Measurements from ENCODE around the gene NLRP11. TPM values are rescaled to one million over a fixed set of nuclear protein-coding genes. Genes with fewer than 3 reads are reported as not detected.

The NLRP11 gene
- total RNA-seq, 1 experiment from 2014 or later = 0.52 TPM

DNA sequence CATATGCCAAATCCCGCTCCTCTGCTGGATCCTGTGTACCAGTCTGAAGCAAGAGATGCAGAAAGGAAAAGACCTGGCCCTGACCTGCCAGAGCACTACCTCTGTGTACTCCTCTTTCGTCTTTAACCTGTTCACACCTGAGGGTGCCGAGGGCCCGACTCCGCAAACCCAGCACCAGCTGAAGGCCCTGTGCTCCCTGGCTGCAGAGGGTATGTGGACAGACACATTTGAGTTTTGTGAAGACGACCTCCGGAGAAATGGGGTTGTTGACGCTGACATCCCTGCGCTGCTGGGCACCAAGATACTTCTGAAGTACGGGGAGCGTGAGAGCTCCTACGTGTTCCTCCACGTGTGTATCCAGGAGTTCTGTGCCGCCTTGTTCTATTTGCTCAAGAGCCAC lies 26.6 kb upstream of the NLRP11 start:
- no peaks in the 10 kb centered on the region for H3K9me3 ChIP-seq (ENCODE audit: low read depth, low read length, poor library complexity, severe bottlenecking)
- CTCF ChIA-PET = interaction anchor here (0.6 kb wide), 1 partner anchor 294 kb away, joined by 3 read pairs; no protein-coding TSS in a partner anchor
- no peaks in the 10 kb centered on the region for H3K36me3 ChIP-seq (ENCODE audit: insufficient read depth, low read length, poor library complexity, severe bottlenecking)
- no peak overlapping the region for H3K4me3 ChIP-seq (ENCODE audit: low read depth, low read length, poor library complexity, severe bottlenecking)
- POLR2A ChIA-PET (ENCODE audit: low non-redundant PET) = no interaction called here
- no peak overlapping the region for H3K27ac ChIP-seq (ENCODE audit: low read depth, low read length, poor library complexity, severe bottlenecking)
- intact Hi-C loops (cut with micrococcal nuclease; ENCODE audit: unreplicated experiment) = no loop called here
- BruUV-seq (replicated peaks) = no TSS peak
- H3K27me3 ChIP-seq (replicated peaks; ENCODE audit: insufficient read depth, low read depth, low read length, poor library complexity) = peaks cover 4% of the 10 kb centered on the region
- TF ChIP-seq EZH2 (IDR thresholded peaks at IDR 0.05; ENCODE audit: borderline replicate concordance, low read depth, low read length, poor library complexity, severe bottlenecking) = no peak
- TF ChIP-seq, protein P1, sequence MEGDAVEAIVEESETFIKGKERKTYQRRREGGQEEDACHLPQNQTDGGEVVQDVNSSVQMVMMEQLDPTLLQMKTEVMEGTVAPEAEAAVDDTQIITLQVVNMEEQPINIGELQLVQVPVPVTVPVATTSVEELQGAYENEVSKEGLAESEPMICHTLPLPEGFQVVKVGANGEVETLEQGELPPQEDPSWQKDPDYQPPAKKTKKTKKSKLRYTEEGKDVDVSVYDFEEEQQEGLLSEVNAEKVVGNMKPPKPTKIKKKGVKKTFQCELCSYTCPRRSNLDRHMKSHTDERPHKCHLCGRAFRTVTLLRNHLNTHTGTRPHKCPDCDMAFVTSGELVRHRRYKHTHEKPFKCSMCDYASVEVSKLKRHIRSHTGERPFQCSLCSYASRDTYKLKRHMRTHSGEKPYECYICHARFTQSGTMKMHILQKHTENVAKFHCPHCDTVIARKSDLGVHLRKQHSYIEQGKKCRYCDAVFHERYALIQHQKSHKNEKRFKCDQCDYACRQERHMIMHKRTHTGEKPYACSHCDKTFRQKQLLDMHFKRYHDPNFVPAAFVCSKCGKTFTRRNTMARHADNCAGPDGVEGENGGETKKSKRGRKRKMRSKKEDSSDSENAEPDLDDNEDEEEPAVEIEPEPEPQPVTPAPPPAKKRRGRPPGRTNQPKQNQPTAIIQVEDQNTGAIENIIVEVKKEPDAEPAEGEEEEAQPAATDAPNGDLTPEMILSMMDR (conservative IDR thresholded peaks at IDR 0.05; ENCODE audit: low read depth, low read length) = no peak
- no peaks in the 10 kb centered on the region for H3K4me1 ChIP-seq (ENCODE audit: insufficient read depth, low read length, poor library complexity, severe bottlenecking)
- DNase-seq (ENCODE audit: low spot score) = no peak

DNA sequence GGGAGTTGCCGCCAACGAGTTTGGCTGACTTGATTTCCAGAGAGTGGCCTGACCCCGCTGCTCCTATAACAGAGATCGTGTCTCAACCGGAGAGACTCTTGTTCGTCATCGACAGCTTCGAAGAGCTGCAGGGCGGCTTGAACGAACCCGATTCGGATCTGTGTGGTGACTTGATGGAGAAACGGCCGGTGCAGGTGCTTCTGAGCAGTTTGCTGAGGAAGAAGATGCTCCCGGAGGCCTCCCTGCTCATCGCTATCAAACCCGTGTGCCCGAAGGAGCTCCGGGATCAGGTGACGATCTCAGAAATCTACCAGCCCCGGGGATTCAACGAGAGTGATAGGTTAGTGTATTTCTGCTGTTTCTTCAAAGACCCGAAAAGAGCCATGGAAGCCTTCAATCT lies 26.2 kb upstream of the NLRP11 start:
- Histone ChIP-seq H3K4me3 (ENCODE audit: low read depth, low read length, poor library complexity, severe bottlenecking) (no peak overlapping the region), H3K27me3 (replicated peaks; ENCODE audit: insufficient read depth, low read depth, low read length, poor library complexity) (peaks cover 4% of the 10 kb centered on the region), H3K9me3 (ENCODE audit: low read depth, low read length, poor library complexity, severe bottlenecking) (no peaks in the 10 kb centered on the region), H3K27ac (ENCODE audit: low read depth, low read length, poor library complexity, severe bottlenecking) (no peak overlapping the region), H3K36me3 (ENCODE audit: insufficient read depth, low read length, poor library complexity, severe bottlenecking) (no peaks in the 10 kb centered on the region), H3K4me1 (ENCODE audit: insufficient read depth, low read length, poor library complexity, severe bottlenecking) (no peaks in the 10 kb centered on the region)
- BruUV-seq (replicated peaks) = no TSS peak
- intact Hi-C loops (cut with micrococcal nuclease; ENCODE audit: unreplicated experiment) = no loop called here
- CTCF ChIA-PET = no interaction called here
- DNase-seq (ENCODE audit: low spot score) = no peak
- POLR2A ChIA-PET (ENCODE audit: low non-redundant PET) = no interaction called here
- TF ChIP-seq, protein P1 (conservative IDR thresholded peaks at IDR 0.05; ENCODE audit: low read depth, low read length) = no peak
- no peak for TF ChIP-seq EZH2 (IDR thresholded peaks at IDR 0.05; ENCODE audit: borderline replicate concordance, low read depth, low read length, poor library complexity, severe bottlenecking)

DNA sequence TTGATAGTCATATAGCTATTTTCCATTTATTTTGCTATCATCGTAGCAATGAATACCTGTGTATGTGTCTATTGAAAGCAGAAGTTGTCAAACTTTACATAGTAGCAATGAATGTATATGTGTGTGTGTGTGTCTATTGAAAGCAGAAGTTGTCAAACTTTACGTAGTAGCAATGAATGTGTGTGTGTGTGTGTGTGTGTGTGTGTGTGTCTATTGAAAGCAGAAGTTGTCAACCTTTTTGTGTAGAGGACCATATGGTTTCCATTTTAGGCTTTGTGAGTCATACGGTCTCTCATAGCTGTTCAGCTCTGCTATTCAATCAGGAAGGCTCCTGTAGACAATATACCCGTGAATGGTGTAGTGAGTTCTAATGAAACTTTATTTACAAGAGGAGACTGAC lies 25.4 kb upstream of the NLRP11 start:
- Histone ChIP-seq H3K9me3 (ENCODE audit: low read depth, low read length, poor library complexity, severe bottlenecking) (no peaks in the 10 kb centered on the region), H3K4me3 (ENCODE audit: low read depth, low read length, poor library complexity, severe bottlenecking) (no peak overlapping the region), H3K4me1 (ENCODE audit: insufficient read depth, low read length, poor library complexity, severe bottlenecking) (no peaks in the 10 kb centered on the region), H3K27me3 (replicated peaks; ENCODE audit: insufficient read depth, low read depth, low read length, poor library complexity) (peaks cover 4% of the 10 kb centered on the region), H3K27ac (ENCODE audit: low read depth, low read length, poor library complexity, severe bottlenecking) (no peak overlapping the region), H3K36me3 (ENCODE audit: insufficient read depth, low read length, poor library complexity, severe bottlenecking) (no peaks in the 10 kb centered on the region)
- POLR2A ChIA-PET (ENCODE audit: low non-redundant PET) = no interaction called here
- TF ChIP-seq EZH2 (IDR thresholded peaks at IDR 0.05; ENCODE audit: borderline replicate concordance, low read depth, low read length, poor library complexity, severe bottlenecking) = no peak
- TF ChIP-seq, protein P1 (conservative IDR thresholded peaks at IDR 0.05; ENCODE audit: low read depth, low read length) = no peak
- intact Hi-C loops (cut with micrococcal nuclease; ENCODE audit: unreplicated experiment) = no loop called here
- CTCF ChIA-PET = no interaction called here
- DNase-seq (ENCODE audit: low spot score) = no peak
- BruUV-seq (replicated peaks) = no TSS peak

Measured in A673 (cell line).